ENCODE data around the gene MYRF. TPM values are rescaled to one million over a fixed set of nuclear protein-coding genes. Genes with fewer than 3 reads are reported as not detected.

The MYRF gene
- polyA plus RNA-seq, 1 donor from 2014 or later, result not detected

DNA sequence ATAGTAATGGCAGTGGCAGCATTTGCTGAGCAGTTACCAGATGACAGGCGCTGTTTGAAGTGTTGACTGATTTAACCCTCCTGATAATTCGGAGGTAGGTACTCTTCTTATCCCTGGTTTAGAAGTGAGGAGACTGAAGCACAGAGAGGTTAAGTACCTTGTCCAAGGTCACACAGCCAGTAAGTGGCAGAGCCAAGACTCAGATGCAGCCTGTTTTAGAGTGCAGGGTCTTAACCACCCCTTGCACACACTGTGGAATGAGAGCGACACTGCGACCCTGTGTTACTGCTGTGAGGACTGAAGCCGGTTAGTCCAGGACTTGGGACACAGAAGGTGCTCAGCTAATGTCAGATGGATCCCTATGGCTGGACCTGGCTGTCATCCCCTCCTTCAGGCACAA, 37.5 kb upstream of the MYRF start:
- Mint-ChIP-seq H3K9me3 (no peaks in the 10 kb centered on the region), H3K4me3 (no peak overlapping the region), H3K27me3 (peaks cover 2% of the 10 kb centered on the region), H3K27ac (no peak overlapping the region), H3K4me1 (no peaks in the 10 kb centered on the region), H3K36me3 (no peaks in the 10 kb centered on the region)

GRCh38 chr11:61715867-61716266, 36.6 kb upstream of the MYRF start:
- no peaks in the 10 kb centered on the region for H3K9me3 Mint-ChIP-seq
- no peak overlapping the region for H3K4me3 Mint-ChIP-seq
- H3K27ac Mint-ChIP-seq, result no peak overlapping the region
- peaks cover 2% of the 10 kb centered on the region for H3K27me3 Mint-ChIP-seq
- H3K4me1 Mint-ChIP-seq, result no peaks in the 10 kb centered on the region
- no peaks in the 10 kb centered on the region for H3K36me3 Mint-ChIP-seq

DNA sequence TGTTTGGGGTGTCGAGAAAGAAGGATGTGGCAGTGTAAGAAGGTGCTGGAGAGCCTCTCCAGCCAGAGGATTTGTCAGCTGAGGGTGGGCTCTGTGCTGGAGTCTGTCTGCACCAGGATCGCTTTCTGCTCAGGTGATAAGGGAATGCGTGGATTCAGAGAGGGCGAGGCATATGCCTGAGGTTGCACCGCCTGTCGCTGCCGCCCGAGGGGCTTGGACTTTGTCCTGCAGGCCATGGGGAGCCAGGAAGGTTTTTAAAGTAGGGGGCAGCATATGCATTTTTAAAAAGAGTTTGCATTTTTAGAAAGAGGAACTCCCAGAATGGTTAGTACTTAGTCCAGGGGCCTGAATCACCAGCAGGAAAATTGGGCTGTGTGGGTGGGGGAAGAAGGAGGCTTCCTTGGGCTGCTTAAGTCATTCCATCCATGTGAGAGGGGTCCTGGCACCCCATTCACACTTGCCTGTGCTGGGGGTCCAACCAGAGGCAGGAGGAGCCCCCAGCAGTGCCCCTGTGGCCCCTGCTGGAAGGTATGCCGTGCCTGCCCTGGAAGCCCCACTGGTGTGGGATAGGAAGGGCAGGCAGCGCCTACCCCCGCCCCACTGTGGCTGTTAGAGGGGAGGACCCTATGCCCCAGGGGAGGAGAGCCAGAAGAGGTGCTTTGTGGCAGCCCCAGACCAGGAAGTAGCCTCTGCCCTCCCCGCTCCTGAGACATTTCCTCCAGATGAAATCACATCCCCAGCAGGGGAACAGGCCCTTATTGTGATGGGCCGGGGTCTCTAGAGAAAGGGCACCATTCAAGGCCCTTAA, 35.8 kb upstream of the MYRF start:
- Mint-ChIP-seq H3K27me3 (peaks cover 2% of the 10 kb centered on the region), H3K27ac (no peak overlapping the region), H3K4me3 (no peak overlapping the region), H3K36me3 (no peaks in the 10 kb centered on the region), H3K4me1 (no peaks in the 10 kb centered on the region), H3K9me3 (no peaks in the 10 kb centered on the region)

DNA sequence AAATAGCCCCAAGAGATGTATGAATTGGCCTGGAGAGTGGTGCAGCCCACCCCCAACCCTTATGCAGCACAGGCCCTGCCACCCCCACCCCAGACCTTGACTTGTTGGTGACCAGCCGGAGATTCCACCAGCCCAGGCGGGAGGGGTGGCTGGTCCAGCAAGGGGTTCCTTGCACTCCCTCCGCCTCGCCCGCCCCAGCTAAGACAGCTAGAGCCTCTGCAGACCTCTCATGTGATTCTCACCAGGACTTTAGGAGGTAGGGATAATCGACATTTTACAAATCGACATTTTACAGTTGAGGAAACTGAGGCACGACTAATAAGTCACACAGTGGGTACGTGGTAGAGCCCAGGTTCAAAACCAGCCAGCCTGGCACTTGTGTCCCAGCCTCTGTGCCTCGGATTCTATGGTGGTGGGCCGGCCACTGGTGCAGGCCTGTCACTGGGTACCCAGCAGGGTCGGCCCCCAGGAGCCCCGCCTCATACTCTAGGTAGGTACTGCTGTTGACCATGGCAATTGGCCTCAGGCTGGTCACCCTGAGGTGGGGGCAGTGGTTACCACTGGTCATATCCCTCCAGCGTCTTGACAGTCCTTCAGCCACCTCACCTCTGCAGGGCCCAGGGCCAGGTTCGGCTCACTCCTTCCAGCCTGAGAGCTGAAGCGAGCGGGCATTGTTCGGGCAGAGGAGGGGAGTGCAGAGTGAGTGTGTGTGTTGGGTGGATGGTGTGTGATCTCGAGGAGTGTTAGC, 35.0 kb upstream of the MYRF start:
- Mint-ChIP-seq H3K4me3 (no peak overlapping the region), H3K27me3 (peaks cover 2% of the 10 kb centered on the region), H3K4me1 (no peaks in the 10 kb centered on the region), H3K36me3 (peaks cover 2% of the 10 kb centered on the region), H3K9me3 (no peaks in the 10 kb centered on the region), H3K27ac (no peak overlapping the region)

DNA sequence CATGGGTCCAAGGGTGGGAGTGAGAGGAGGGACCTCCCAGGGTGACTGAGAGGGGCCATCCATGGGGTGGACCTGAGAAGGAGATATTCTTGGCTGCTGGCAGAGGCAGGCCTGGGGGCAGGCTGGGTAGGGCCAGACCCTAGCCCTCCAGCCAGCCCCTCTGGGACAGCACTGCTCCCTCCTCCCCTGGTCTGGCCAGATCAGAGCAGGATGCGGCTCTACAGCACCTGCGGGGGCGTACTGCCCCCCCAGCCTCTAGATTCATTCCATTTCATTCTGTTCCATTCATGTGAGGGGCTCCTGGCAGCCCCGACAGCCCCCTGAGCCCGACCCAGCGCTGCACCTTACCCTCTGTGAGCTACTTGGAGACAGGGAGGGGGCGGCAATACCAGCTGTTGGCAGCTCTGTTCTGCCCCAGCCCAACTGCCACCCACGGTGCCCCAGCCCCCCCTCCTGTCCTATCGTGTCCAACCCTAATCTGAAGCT, 34.3 kb upstream of the MYRF start:
- Mint-ChIP-seq H3K4me3 (no peak overlapping the region), H3K9me3 (no peaks in the 10 kb centered on the region), H3K4me1 (no peaks in the 10 kb centered on the region), H3K36me3 (peaks cover 2% of the 10 kb centered on the region), H3K27ac (no peak overlapping the region), H3K27me3 (peaks cover 2% of the 10 kb centered on the region)

DNA sequence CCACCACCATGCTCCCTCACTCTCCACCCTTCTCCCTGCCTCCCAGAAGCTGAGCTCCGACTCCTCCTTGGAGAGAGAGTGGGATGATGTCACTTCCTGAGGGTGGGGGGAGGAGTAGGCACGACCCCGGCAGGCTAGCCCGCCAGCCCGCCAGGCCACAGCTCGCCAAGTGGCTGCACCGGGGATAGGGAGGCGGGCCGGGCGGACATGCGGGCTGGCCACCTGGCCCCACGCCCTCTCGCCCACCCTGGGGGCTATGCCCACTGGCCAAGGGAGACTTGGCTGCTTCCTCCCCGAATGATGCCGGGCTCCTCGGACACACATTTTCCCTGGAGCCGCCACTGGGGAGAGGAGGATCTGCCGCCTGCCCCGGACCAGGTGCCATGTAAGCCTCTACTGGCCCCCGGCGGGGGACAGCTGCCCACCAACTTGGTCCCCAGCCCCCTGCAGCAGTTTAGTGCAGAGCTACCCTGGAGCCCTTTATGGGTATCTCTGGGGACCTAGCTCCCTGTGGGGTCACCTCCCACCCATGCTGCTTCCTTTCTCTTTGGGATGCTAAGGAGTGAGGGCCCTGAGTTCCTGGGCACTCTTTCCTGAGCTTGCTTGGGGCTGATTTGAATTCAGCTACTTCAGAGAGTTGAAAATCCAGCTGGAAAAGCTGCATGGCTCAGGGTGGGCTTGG, 33.7 kb upstream of the MYRF start:
- peaks cover 4% of the 10 kb centered on the region for H3K27me3 Mint-ChIP-seq
- H3K4me3 Mint-ChIP-seq, result no peak overlapping the region
- peaks cover 2% of the 10 kb centered on the region for H3K36me3 Mint-ChIP-seq
- H3K27ac Mint-ChIP-seq, result no peak overlapping the region
- H3K4me1 Mint-ChIP-seq, result no peaks in the 10 kb centered on the region
- no peaks in the 10 kb centered on the region for H3K9me3 Mint-ChIP-seq

DNA sequence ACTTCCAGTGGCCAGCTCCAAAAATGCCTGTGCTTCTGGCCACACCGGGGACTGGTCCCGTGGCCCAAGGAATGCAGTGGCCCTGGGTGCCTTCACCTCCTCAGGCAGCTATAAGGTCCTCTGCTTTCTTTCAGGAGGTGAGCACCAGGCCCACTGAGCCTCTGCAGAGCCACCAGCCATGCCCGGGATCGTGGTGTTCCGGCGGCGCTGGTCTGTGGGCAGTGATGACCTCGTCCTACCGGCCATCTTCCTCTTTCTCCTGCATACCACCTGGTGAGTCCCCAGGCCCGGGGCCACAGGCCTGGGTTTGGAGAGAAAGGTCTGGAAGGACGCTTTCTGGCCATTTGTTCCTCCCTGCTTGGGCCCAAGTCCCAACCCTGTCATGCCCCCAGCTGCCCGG, 32.5 kb upstream of the MYRF start:
- H3K27me3 Mint-ChIP-seq, result peaks cover 4% of the 10 kb centered on the region
- peaks cover 2% of the 10 kb centered on the region for H3K36me3 Mint-ChIP-seq
- no peaks in the 10 kb centered on the region for H3K4me1 Mint-ChIP-seq
- H3K9me3 Mint-ChIP-seq, result no peaks in the 10 kb centered on the region
- H3K4me3 Mint-ChIP-seq, result no peak overlapping the region
- no peak overlapping the region for H3K27ac Mint-ChIP-seq

- no peak overlapping the region for H3K4me3 Mint-ChIP-seq
- H3K27ac Mint-ChIP-seq, result no peak overlapping the region
- H3K27me3 Mint-ChIP-seq, result peaks cover 4% of the 10 kb centered on the region
- H3K9me3 Mint-ChIP-seq, result no peaks in the 10 kb centered on the region
- H3K36me3 Mint-ChIP-seq, result peaks cover 2% of the 10 kb centered on the region
- no peaks in the 10 kb centered on the region for H3K4me1 Mint-ChIP-seq
Observed at GRCh38 chr11:61720597-61720996, 31.8 kb upstream of the MYRF start.

- Mint-ChIP-seq H3K27me3 (peaks cover 10% of the 10 kb centered on the region), H3K27ac (no peak overlapping the region), H3K9me3 (no peaks in the 10 kb centered on the region), H3K4me3 (no peak overlapping the region), H3K36me3 (peaks cover 2% of the 10 kb centered on the region), H3K4me1 (no peaks in the 10 kb centered on the region)
Observed at GRCh38 chr11:61724437-61724836, 28.0 kb upstream of the MYRF start.

- Mint-ChIP-seq H3K9me3 (no peaks in the 10 kb centered on the region), H3K27me3 (peaks cover 9% of the 10 kb centered on the region), H3K4me1 (no peaks in the 10 kb centered on the region), H3K27ac (no peak overlapping the region), H3K36me3 (peaks cover 2% of the 10 kb centered on the region), H3K4me3 (no peak overlapping the region)
Observed at GRCh38 chr11:61725781-61726231, 26.6 kb upstream of the MYRF start.

DNA sequence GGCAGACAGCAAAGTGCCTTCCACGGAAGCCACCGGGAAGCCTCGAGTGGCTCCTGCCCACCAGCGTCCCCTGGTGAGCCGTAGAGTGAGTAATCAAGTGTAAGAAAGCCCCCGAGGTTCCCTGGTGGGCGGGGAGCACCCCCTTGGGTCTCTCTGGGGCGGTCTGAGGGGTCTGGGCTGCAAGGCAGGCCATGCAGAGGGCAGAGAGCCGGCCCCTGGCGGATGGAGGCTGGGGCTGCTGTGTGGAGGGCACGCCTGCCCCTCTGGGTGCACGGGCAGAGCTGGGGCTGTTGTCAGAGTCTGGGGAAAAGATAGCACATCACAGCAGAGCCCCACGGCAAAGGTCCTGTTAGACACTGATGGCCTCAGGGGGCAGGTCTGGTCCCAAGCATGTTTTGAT, 25.7 kb upstream of the MYRF start:
- Mint-ChIP-seq H3K27ac (no peak overlapping the region), H3K4me1 (no peaks in the 10 kb centered on the region), H3K36me3 (peaks cover 2% of the 10 kb centered on the region), H3K4me3 (no peak overlapping the region), H3K27me3 (peaks cover 9% of the 10 kb centered on the region), H3K9me3 (no peaks in the 10 kb centered on the region)

GRCh38 chr11:61727401-61727811, 25.0 kb upstream of the MYRF start:
- Mint-ChIP-seq H3K4me1 (no peaks in the 10 kb centered on the region), H3K4me3 (no peak overlapping the region)

GRCh38 chr11:61728066-61728939, 24.1 kb upstream of the MYRF start:
- H3K9me3 Mint-ChIP-seq, result no peaks in the 10 kb centered on the region
- peaks cover 9% of the 10 kb centered on the region for H3K27me3 Mint-ChIP-seq
- no peaks in the 10 kb centered on the region for H3K36me3 Mint-ChIP-seq
- no peak overlapping the region for H3K4me3 Mint-ChIP-seq
- peaks cover 1 to 2% (median 1%) of the 10 kb centered on the region in 3 donors for H3K4me1 Mint-ChIP-seq
- no peak overlapping the region for H3K27ac Mint-ChIP-seq

More at GRCh38 chr11:61727401-61727811, 25.0 kb upstream of the MYRF start:
- Mint-ChIP-seq H3K36me3 (peaks cover under 1% of the 10 kb centered on the region), H3K9me3 (no peaks in the 10 kb centered on the region), H3K27ac (no peak overlapping the region), H3K27me3 (peaks cover 9% of the 10 kb centered on the region)

DNA sequence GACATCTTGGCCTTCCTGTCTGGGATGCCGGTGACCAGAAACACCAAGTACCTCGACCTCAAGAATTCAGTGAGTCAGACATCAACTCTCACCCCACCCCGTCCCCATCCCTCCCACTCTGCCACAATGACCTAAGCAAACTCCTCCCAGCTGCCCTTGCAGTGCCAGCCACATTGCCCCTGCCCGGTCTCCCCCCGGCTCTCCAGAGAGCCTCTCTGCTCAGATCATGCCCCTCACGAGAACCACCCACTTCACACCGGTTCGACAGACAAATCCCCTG, 23.6 kb upstream of the MYRF start:
- Mint-ChIP-seq H3K4me1 (peaks cover 4 to 6% (median 4%) of the 10 kb centered on the region in 3 donors), H3K27ac (no peak overlapping the region), H3K27me3 (peaks cover 9% of the 10 kb centered on the region), H3K9me3 (no peaks in the 10 kb centered on the region), H3K36me3 (no peaks in the 10 kb centered on the region), H3K4me3 (no peak overlapping the region)

Data from IgD-negative memory B cell (primary cell).